Thoracic aorta endothelial cell (primary cell): ENCODE measurements around the gene TEAD1. TPM values are rescaled to one million over a fixed set of nuclear protein-coding genes. Genes with fewer than 3 reads are reported as not detected.

Experiments used
- small RNA-seq: library from RNA; depleted of rRNA; stranded (forward); fragments of <200 nt; gene quantifications from one replicate; pipeline ENCODE3, GENCODE V24; 2012
- total RNA-seq: library from RNA; depleted of rRNA; stranded (reverse); fragments of >200 nt; gene quantifications from 2 replicates; pipeline ENCODE4 v1.2.3, GENCODE V29; 2012

Gene TEAD1
- 53.8 and 54.3 TPM in 2 replicates for total RNA-seq

GRCh38 chr11:12673924-12674570 lies at the start of gene TEAD1:
Gene TEAD1, plus strand, starts transcription at chr11:12674421.

Small RNAs within 50 kb of the gene (small RNA-seq; reads per million reads assigned to genes)
- gene RF00424 = not detected
